ENCODE results near the gene MRPL28.
"Not testable (repeated sequence)": the region's sequence is repeated elsewhere in the genome, so short reads cannot be mapped to it uniquely, and the experiment has no call there.

Gene MRPL28

DNA sequence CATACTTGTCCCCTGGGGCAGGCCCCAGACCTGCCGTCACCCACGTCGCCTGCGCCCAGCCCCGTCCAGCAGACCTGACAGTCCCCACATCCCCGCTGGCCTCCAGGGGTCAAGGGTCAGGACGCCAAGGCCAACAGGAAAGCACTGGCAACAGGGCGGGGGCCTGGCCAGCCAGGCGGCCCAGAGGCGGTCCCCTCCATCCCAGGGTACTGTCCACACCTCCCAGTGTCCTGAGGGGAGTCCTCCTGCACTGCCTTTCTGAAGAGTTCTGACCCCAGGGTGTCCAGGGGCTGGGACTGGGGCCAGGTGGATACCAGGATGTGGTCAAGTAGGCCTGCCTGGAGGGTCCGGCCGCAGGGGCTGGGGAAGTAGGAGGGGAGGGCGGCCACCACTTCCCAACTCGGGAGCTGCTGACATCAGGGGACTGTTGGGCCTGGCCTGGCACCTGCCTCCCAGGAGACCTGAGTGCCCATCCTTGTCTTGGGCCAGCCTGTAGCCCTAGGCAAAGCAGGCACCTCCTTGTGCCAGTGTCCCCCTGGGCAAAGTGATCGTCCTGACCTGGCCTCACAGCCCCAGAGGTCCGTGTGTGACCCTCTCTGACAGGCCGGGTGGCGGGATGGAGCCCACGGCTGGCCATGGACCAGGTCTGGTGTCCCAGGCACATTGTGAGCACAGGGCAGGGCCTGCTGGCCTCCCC lies 11.1 kb downstream of the MRPL28 start:
- DNase-seq: no peak

DNA sequence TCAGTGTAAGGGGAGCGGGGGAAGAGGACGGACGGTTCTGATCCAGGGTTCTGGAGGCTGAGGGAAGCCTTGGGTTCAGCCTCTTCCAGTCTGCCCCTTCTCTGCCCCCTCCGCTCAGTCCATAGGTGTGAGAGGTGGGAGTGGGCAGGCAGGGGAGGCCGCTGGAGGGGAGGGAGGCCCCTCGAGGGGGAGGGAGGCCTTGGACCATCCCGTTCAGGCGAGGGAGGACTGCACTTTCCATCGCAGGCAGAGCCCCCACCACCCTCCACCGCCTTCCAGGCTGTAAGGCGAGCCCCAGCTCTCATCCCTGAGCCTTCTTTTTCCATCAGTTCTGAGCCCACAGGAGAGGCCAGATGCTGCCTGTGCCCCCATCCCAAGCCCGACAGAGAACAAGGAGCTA lies 13.6 kb downstream of the MRPL28 start:
- DNase-seq: no peak

DNA sequence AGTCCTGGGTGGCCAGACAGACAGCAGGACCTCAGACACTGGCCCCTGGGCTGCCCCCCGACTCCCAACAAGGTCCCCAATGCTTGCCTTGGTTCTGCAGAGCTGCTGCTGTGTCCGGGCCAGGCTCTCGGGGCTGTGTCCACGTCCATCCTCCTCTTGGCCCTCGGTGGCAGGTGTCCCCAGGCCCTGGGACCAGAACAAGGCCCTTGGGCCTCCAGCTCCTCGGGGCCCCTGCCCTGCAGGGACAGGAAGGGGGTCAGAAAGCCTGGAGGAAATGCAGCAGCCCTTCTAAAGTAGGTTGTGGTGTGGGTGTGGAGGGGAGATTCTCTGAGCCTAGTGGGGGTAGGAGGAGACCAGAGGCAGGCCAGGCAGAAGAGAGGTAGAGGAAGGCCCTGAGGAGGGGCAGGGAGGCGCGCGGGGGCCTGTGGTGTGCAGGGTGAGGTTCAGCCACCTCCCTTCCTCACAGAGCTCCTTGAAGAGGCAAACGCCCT lies 15.3 kb downstream of the MRPL28 start:
- DNase-seq: no peak

DNA sequence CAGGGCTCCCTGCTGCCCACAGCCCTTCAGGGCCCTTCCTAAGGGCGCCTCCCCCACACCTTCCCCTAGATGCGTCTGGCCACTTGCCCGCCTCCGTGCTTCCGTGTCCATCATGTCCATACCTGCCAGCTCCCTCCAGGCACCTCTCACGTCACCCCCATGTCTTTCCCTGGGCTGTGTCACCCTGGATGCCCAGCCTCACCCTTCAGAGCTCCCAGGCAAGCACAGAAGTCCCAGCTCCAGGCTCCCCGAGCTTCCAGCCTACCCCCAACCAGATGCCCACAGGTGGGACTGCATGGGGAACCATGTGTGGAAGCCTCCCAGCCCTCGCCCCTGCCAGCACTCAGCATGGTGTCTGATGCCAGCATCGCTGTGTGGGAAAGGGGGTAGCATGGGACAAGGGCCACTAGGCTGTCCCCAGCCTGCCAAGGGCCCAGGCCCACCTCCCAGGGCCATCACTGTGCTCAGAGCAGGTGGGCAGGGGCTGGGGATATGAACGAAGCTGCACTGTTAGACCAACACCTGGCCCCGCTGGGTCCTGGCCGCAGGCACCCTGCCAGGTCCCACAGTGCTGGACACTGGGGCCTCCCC lies 16.0 kb downstream of the MRPL28 start:
- DNase-seq: no peak

DNA sequence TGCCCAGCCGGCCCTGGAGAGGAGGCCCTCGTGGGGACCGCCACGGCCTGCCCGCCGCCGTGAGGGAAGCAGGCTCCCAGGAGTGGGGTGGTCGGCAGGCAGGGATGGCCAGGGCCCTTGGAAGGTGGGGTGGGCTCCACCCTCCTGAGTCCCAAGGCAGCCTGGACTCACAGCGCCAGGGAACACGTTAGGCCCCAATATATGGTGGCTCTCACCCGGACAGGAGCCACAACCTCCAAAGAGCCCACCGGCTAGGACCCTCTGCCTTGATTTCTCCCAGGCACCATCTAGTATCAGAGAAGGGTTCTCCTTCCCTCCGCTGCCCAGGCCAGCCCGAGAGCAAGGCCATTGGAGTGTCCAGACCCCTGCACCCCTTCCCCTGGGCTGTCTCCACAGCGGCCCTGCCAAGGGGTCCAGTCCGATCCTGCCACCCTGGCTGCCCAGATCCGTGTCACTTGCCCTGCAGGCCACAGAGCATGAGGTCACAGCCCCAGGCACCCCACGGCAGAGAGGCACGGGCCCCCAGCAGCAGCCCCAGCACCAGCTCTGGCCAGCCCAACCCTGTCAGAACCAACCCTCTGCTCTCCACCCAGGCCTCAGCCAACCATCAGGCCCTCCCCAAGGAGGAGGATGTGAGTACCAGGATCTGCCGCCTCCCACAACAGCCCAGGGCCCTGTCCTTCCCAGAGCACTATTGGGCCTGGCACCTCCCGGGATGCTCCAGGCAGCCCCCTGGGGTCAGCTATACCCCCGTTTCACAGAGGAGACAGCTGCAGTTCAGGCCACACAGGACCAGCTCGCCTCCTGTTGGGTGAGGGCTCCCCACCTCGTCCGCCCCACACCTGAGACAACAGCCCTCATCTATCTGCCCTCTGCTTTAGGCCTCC lies 16.7 kb downstream of the MRPL28 start:
- no peak for DNase-seq

DNA sequence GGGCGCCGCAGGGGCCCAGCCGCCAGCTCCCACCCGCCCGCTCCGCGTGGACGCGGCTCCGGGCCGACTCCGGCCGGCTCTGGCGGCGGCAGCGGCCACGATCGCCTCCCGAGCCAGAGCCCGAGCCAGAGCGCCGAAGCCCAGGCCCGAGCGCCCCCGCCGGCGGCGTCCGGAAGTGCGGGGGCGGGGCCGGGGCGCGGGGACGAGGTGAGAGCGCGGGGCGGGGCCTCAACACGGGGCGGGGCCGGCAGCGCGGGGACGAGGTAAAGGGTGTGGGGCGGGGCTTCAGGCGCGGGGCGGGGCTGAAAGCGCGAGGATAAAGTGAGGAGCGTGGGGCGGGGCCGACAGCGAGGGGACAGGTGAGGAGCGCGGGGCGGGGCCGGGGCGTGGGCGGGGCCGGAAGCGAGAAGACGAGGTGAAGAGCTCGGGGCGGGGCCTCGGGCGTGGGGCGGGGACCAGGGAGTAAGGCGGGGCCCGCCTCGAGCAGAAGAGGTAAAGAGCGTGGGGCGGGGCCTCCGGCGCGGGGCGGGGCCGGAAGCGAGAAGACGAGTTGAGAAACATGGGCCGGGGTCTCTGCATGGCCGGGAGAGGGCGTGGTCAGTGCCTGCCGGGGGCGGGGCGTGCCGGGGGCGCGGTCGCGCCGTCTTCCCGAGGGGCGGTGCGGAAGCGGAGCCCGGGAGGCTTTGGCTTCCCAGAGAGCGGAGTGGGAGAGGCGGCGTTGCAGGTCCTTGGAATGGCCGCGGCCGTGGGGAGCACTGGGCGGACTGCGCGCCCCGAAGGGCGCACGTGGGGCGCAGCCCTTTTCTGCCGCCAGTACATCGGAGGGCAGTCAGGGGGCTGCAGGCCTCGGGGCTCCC lies 17.6 kb downstream of the MRPL28 start, which contains the start of gene AXIN1:
Gene AXIN1, minus strand, starts transcription at position 177 of the 857 bp plus-strand sequence. CDS start 5,698 bp downstream, outside the sequence.
- DNase-seq: peak; percentile 100

DNA sequence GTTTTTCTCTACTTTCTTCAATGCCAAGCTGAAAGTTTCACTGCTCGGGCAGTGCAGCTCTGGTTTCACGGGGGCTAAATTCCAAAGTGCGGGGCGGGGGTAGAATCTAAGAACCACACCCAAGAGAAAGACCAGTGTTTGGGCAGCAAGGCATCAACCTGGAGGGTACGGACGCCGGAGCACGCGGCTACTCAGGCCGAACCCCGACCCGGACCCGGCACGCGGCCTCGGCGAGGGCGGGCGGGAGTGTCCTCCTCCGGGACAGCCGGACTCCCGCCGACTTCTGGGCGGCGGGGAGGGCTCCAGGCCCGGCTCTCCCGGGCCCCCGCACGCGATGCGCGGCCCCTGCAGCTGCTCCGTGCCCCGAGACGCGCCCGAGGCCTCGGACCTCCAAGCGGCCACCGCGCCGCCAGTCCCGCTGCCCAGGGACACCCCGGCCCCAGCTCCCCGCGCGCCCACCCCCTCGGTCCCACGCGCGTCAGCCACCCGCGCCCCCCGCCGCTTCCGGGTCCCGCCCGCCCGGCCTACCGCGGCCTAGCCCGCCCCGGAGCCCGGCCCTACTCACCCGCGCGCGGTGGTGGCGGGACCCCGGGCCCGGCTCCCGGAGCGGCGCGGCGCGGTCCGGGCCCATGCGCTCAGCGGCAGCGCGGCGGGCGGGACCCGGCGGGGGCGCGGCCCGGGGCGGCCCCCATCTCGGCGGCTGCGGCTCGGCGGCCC lies 18.4 kb downstream of the MRPL28 start:
- no peak for DNase-seq

DNA sequence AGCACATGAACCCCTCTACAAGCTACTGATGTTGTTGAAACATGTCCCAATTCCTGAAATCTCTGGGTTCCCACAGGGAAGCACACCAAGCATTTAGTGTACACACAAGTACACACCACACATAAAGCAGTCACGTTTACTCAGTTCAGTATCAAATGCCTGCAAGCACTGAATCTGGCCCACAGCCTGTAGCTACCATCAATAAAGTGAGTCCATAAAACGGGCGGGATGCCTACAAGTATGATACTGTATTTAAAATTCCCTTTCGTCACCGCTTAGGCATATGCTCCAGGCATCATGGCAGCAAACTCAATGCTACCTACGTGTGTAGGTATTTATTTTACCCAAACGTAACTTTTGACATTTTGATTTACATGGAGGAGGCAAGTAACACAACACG lies 20.1 kb downstream of the MRPL28 start:
- no peak for DNase-seq

DNA sequence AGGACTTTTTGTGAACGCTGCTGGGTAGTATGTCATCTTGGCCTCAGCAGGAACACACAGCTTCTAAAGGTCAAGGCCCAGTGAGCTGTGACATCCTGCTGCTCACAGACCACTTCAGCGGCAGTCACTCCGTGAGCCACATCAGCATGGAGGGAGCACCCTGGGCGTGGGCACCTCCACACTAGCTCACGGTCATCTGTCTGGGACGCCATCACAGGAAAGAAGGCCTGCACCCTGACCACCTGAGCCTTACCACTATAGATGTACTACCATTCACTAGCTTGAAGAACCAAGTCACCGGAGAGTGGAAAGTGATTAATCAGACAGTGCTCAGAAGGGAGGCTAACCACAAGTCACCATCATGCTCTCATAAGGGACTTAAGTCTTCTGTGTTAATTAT lies 21.1 kb downstream of the MRPL28 start:
- DNase-seq: no peak

DNA sequence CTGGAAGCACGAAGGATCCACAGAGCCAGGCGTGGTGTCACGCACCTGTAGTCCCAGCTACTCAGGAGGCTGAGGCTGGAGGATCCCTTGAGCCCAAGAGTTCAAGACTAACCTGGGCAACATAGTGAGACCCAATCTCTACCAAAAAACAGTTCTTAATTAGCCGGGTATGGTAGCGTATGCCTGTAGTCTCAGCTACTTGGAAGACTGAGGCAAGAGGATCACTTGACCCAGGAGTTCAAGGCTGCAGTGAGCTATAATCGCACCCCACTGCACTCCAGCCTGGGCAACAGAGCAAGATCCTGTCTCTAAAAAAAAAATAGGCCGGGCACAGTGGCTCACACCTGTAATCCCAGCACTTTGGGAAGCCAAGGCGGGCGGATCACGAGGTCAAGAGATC lies 21.8 kb downstream of the MRPL28 start:
- not testable (repeated sequence) for DNase-seq

DNA sequence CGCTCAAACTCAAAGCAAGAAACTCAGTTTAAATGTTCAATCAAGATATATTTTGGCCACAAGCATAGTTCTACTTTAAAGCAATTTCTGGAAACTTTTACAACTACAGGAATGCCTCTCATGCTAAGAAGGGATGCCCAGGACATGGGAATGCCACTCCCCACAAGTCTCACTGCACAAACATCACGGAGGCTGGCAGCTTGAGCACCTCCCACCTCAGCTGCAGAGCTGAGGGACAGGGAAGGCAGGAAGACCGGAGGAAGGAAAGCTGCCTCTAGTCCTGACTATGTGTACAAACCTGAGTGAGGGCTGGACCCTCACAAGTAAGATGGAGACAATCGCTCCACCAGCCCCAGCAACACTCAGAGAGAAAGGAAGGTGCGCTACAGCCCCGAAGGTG lies 23.1 kb downstream of the MRPL28 start:
- DNase-seq: no peak

DNA sequence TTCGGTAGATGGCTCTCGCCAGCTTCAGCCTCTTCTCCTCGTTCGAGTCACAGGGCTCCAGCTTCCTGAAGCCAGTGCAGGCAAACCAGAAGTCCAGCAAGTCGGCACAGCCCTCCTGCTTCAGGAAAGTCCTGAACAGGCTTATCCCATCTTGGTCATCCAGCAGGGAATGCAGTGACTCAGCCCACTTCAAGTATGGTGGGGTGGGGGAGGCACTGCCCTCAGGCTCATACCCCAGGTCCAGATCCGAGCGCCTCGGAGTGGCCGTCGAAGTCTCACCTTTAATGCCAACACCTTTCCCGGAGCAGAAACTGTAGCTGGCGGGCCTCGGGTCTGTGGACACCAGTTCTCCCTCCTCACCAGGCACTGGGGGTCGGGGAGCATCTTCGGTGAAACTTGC lies 23.8 kb downstream of the MRPL28 start:
- DNase-seq: no peak

DNA sequence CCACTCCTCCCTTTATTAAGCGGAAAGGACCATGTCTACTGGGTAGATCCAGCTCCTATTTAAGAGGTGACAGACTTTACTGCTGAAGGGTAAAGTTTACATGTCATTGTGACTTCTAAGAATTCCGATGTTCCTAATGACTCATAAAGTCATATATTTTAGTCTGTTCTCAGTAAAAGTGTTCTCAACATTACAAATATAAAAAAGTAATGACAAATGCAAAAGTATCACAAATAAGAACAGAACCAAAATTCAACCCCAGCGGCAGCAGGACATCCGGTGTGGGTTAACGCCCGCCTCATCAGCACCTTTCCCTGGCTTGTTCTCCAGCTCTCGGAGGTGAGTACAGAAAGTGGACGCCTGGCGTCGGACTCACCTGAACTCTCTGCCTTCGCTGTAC lies 24.6 kb downstream of the MRPL28 start:
- no peak for DNase-seq

DNA sequence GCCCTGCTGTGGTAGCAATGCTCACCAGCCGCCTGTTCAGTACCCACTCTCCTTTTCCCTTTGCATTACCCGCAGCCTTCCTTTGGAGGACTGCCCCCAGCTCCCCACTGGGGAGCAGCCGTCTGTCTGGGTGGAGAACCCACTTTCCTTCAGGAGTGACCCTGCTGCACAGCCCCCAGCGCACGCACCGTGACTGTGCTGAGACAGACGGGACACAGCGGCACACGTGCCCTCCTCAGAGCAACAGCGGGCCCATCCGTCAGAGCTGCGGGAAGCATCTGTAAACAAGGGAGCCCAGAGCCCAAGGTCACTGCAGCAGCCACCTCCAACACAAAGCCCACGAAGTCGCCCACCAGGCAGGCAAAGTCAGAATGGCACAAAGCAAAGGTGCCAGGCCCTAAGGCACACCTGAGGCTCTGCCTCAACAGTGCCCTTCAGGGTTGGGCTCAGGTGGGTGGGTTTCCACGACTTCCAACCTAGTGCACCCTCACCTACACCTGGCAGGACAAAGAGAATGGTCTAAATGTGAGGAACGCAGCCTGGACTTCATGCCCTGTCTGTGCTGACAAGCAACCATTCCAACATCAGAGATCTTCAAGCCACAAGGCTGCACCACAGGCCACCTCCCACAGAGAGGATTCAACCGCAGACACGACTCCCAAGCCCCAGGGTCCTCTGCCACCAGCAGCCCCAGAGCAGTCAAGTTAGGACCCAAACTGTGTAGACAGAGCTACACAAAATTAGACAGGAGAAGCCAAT lies 27.7 kb downstream of the MRPL28 start:
- no peak for DNase-seq

DNA sequence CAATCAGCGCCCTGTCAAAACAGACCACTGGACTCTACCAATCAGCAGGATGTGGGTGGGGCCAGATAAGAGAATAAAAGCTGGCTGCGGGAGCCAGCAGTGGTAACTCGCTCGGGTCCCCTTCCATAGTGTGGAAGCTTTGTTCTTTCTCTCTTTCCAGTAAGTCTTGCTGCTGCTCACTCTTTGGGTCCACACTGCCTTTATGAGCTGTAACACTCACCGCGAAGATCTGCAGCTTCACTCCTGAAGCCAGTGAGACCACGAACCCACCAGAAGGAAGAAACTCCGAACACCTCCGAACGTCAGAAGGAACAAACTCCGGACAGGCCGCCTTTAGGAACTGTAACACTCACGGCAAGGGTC lies 28.4 kb downstream of the MRPL28 start:
- not testable (repeated sequence) for DNase-seq

DNA sequence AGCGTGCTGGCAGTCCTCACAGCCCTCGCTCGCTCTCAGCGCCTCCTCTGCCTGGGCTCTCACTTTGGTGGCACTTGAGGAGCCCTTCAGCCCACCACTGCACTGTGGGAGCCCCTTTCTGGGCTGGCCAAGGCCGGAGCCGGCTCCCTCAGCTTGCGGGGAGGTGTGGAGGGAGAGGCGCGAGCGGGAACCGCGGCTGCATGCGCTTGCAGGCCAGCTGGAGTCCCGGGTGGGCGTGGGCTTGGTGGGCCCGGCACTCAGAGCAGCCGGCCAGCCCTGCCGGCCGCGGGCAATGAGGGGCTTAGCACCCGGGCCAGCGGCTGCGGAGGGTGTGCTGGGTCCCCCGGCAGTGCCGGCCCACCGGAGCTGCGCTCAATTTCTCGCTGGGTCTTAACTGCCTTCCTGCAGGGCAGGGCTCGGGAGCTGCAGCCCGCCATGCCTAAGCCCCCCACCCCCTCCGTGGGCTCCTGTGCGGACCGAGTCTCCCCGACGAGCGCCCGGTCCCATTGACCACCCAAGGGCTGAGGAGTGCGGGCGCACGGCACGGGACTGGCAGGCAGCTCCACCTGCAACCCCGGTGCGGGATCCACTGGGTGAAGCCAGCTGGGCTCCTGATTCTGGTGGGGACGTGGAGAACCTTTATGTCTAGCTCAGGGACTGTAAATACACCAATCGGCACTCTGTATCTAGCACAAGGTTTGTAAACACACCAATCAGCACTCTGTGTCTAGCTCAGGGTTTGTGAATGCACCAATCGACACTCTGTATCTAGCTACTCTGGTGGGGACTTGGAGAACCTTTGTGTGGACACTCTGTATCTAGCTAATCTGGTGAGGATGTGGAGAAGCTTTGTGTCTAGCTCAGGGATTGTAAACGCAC lies 29.0 kb downstream of the MRPL28 start:
- not testable (repeated sequence) for DNase-seq

DNA sequence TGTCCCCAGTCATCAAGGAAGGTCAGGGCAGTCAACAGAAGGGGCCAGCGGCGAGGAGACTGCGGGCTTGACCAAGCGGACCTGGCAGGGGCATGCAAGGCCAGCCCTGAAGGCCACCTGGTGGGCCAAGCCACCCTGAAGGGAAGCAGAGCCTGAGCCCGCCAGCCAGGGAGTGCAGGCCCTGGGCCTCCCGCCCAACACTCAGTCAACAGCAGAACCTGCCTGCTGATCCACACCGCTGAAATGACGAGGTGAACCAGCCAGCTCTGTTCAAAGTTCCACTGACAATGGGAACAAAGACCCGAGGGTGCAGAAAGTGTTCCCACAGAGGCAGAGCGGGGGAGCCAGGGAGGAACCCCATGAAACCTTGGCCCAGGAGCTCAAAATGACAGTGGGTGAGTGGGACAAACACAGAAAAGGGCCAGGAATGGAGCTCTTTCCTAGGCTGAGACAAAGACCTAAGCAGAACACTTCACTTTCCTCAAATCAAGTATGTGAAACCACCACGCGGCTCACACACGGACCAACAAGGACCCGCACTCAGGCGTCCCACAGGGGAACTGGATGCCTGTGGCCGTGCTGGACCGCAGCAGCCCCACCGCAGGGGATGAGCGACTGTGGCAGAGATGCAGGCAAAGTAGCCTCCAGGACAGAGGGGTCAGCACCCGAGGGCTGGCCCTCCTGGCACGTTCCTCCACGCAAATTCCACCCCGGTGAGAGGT lies 29.8 kb downstream of the MRPL28 start:
- no peak for DNase-seq

DNA sequence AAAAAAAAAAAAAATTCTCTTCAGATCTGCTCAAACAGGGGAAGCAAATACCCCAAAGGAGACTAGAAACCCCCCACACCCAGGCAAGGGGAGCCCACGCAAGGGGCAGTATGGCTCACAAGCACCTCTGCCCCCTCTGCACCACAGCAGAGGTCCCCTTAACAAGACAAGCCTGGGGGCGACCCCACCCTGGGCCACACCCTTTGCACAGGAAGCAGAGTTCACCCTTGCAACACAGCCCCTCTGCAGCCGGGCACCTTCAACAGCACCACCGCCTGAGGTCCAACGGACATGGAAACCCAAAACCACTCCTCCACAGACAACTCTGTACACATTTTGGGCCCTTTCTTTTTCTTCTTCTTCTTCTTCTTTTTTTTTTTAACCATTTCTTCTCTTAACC lies 30.7 kb downstream of the MRPL28 start:
- DNase-seq: no peak

DNA sequence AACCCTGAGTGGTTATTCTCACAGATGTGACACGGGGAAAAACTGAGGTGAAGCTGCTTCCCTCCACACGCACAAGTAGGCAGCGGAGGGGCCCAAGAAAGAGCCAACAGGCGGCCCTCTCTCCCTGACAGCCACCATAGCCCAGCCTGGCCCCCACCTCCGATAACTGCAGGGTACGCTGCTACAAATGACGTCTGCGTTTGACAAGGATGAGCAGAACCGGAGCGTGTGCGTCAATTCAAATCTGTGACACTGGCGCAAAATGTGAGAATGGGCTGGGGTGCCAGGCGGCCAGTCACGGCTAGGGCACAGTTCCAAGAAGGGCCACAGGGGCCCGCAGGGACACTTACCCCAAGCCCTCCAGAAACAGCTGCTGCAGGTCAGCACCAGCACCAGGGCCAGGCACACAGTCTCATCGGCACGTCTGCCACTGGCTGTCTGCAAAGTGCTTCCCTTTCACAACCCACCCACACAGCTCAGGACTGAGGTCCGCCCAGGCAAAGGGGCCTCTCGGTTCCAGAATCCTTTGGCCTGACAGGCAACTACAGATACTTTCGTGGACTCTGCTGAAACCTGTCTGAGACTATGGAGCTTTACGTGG lies 32.3 kb downstream of the MRPL28 start:
- DNase-seq: no peak
